GM10248 (cell line): ENCODE data around the gene TDRD12.

Experiments
- CTCF ChIA-PET: fragments of 300-600 bp; sonication (Branson Sonifier 250); formaldehyde crosslinking; extraction: SDS; loops from one replicate; lab custom pipeline; 2021; ENCODE audit warnings: antibody characterized with exemption; lab: Yijun Ruan, JAX
- POLR2A ChIA-PET: fragments of 350-650 bp; sonication (Branson Sonifier 250); formaldehyde crosslinking; extraction: SDS; loops from one replicate; lab custom pipeline; 2020; ENCODE audit warnings: antibody characterized with exemption; lab: Yijun Ruan, JAX
- DNase-seq: peaks from one replicate; pipeline ENCODE4 v3.0.0; 2012; ENCODE audit errors: extremely low spot score
- CTCF ChIP-seq: IDR thresholded peaks from 2 replicates; pipeline ENCODE4 v1.5.1; 2012; ENCODE audit warnings: mild to moderate bottlenecking, low read depth; ENCODE audit errors: extremely low read depth, missing control alignments, control extremely low read depth

The TDRD12 gene

GRCh38 chr19:32789429-32789828 lies 69.9 kb downstream of the TDRD12 start:
- ChIA-PET POLR2A (no interaction called here), CTCF (interaction anchor here (0.6 kb wide), 1 partner anchor 245 kb away, joined by 3 read pairs; no protein-coding TSS in a partner anchor)
- no peak for TF ChIP-seq CTCF
- no peak for DNase-seq

- TF ChIP-seq CTCF, result no peak
- DNase-seq, result no peak
- ChIA-PET POLR2A (no interaction called here), CTCF (no interaction called here)
These were observed 78.6 kb downstream of the TDRD12 start for GRCh38 chr19:32798201-32798600.

GRCh38 chr19:32800191-32800590 lies 80.6 kb downstream of the TDRD12 start:
- ChIA-PET POLR2A (no interaction called here), CTCF (no interaction called here)
- DNase-seq, result no peak
- no peak for TF ChIP-seq CTCF

GRCh38 chr19:32800754-32801153 lies 81.2 kb downstream of the TDRD12 start:
- CTCF ChIA-PET, result no interaction called here

GRCh38 chr19:32802840-32803239 lies 83.3 kb downstream of the TDRD12 start:
- TF ChIP-seq CTCF, result no peak
- ChIA-PET POLR2A (no interaction called here), CTCF (no interaction called here)
- DNase-seq, result no peak

More at GRCh38 chr19:32800754-32801153, 81.2 kb downstream of the TDRD12 start:
- POLR2A ChIA-PET, result no interaction called here
- TF ChIP-seq CTCF, result no peak
- DNase-seq, result no peak

GRCh38 chr19:32808236-32808635 lies 88.7 kb downstream of the TDRD12 start:
- DNase-seq, result no peak
- POLR2A ChIA-PET, result no interaction called here
- CTCF ChIA-PET, result no interaction called here
- TF ChIP-seq CTCF, result no peak

- CTCF ChIA-PET, result no interaction called here
- no peak for DNase-seq
- POLR2A ChIA-PET, result no interaction called here
- TF ChIP-seq CTCF, result no peak
These were observed 89.7 kb downstream of the TDRD12 start for GRCh38 chr19:32809254-32809653.
